ENCODE data around the gene RNF26. TPM values are rescaled to one million over a fixed set of nuclear protein-coding genes. Genes with fewer than 3 reads are reported as not detected.
A peak's percentile ranks its signal among the peaks of the same experiment; 100 is the strongest.

RNF26 gene
- total RNA-seq, 1 experiment from 2014 or later = 45.6 TPM

DNA sequence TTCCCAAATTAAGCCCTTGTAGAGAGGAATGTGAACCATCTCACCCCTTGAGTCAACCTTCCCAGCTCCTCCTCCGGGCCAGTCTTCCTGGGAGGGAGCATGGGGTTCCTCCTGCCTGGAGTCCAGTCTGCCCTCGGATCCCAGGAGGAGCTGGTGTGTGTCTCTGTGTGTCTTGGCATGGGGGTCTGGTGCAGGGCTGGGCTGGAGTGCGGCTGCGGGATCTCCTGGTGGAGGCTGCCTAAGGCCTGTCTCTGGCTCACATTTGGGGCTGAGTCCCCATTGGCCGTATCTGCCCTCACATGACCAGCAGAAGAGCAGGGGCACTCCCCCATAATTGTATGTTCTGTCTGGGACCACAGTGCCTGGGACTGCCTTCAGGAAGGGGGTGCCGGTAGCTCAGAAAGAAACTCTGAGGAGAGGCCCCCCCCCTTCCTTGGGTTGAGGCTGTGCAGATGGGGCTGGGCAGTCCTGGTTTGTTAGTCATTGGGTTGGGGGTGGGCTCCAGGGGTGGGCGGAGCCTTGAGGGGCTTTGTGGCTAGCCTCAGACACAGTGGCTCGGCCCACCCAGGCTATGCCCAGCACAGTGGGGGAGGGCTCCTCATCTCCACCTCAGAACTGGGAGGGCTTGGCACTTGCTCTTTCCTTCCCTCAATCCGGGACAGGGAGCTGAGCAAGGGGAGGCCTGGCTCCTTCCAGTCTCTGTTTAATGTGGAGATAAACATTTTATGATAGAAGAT, 3.4 kb downstream of the RNF26 start:
- RAD21 ChIA-PET (ENCODE audit: low non-redundant PET in 1 of 2, low total read pairs in 2 of 2, uncharacterized antibody in 2 of 2, unreplicated experiment in 2 of 2) = interaction anchor here (0.7 to 1.3 kb wide), 6 partner anchors 16 to 272 kb away, joined by 3 to 4 read pairs (median 4); partner anchors contain the start of gene MCAM (in 1 of the 2)
- POLR2A ChIA-PET = interaction anchor here (0.6 to 1.4 kb wide), 8 partner anchors 23 to 305 kb away, joined by 3 to 7 read pairs (median 4); no protein-coding TSS in a partner anchor
- Histone ChIP-seq H3K9ac (ENCODE audit: low read length) (no peak overlapping the region), H4K20me1 (ENCODE audit: insufficient read depth) (no peaks in the 10 kb centered on the region), H3K4me1 (ENCODE audit: control insufficient read depth in 1 of 2, insufficient read depth in 2 of 2, low read length in 2 of 2) (peaks cover 9 to 51% of the 10 kb centered on the region in 2 experiments), H3K4me3 (replicated peaks in 1 of 2; ENCODE audit: low read depth in 1 of 2, low read length in 2 of 2) (no peak overlapping the region), H3K9me3 (ENCODE audit: control insufficient read depth in 1 of 2, insufficient read depth in 1 of 2, low read depth in 1 of 2, low read length in 2 of 2) (no peaks in the 10 kb centered on the region), H3K27me3 (ENCODE audit: insufficient read depth, low read length) (no peaks in the 10 kb centered on the region), H3K9me2 (ENCODE audit: insufficient read depth) (no peaks in the 10 kb centered on the region), H3K36me3 (ENCODE audit: control insufficient read depth in 1 of 2, insufficient read depth in 2 of 2, low read length in 2 of 2) (peaks cover 0 to 12% of the 10 kb centered on the region in 2 experiments; a peak in 2 of 4 replicates), H3K79me2 (ENCODE audit: insufficient read depth, low read length) (peaks cover 30% of the 10 kb centered on the region), H3K4me2 (ENCODE audit: low read length) (peak overlapping the region; percentile 41), H2AFZ (ENCODE audit: low read depth, low read length, poor library complexity, severe bottlenecking) (no peak overlapping the region), H3K27ac (ENCODE audit: low read depth, low read length) (peak overlapping the region; percentile 13)
- DNase-seq (ENCODE audit: low read depth, low spot score) = no peak
- ATAC-seq = peak; percentile 13
- TF ChIP-seq CBX3 (IDR thresholded peaks at IDR 0.05; ENCODE audit: low read depth) = no peak
- no peak for TF ChIP-seq TCF7L2 (IDR thresholded peaks at IDR 0.05; ENCODE audit: borderline replicate concordance, extremely low read depth, insufficient read depth, insufficient read length)
- no peak for TF ChIP-seq YY1 (IDR thresholded peaks at IDR 0.05; ENCODE audit: extremely low read depth, insufficient replicate concordance, low read depth, low read length)
- TF ChIP-seq EGR1 (IDR thresholded peaks at IDR 0.05; ENCODE audit: low read depth) = no peak
- no peak for TF ChIP-seq SRF (IDR thresholded peaks at IDR 0.05; ENCODE audit: low read depth)
- TF ChIP-seq ZNF274 (IDR thresholded peaks at IDR 0.05; ENCODE audit: low read depth, low read length) = no peak
- TF ChIP-seq POLR2A (IDR thresholded peaks at IDR 0.05; ENCODE audit: borderline replicate concordance, extremely low read depth, insufficient read depth, insufficient read length) = no peak
- no peak for TF ChIP-seq EZH2phosphoT487 (IDR thresholded peaks at IDR 0.05; ENCODE audit: borderline replicate concordance)
- no peak for TF ChIP-seq CTCF (IDR thresholded peaks at IDR 0.05 in 2 of 3, conservative IDR thresholded peaks at IDR 0.05 in 1 of 3; ENCODE audit: borderline replicate concordance in 1 of 3, insufficient read depth in 1 of 3, low read depth in 2 of 3, low read length in 2 of 3)
- TF ChIP-seq POLR2AphosphoS5 (IDR thresholded peaks at IDR 0.05; ENCODE audit: low read depth, low read length) = no peak
- TF ChIP-seq SP1 (IDR thresholded peaks at IDR 0.05; ENCODE audit: low read depth) = no peak
- TF ChIP-seq JUND (IDR thresholded peaks at IDR 0.05) = no peak
- TF ChIP-seq ZBTB33 (IDR thresholded peaks at IDR 0.05; ENCODE audit: extremely low read depth, insufficient replicate concordance, low read length) = no peak
- no peak for TF ChIP-seq REST (IDR thresholded peaks at IDR 0.05; ENCODE audit: low read depth)
- TF ChIP-seq RAD21 (IDR thresholded peaks at IDR 0.05; ENCODE audit: low read depth) = no peak
- TF ChIP-seq SIN3A (IDR thresholded peaks at IDR 0.05; ENCODE audit: low read depth) = no peak
- TF ChIP-seq ELF1 (IDR thresholded peaks at IDR 0.05; ENCODE audit: borderline replicate concordance, low read depth) = no peak
- no peak for TF ChIP-seq EZH2 (IDR thresholded peaks at IDR 0.05)
- CTCF ChIA-PET = interaction anchor here (0.6 to 3.9 kb wide), 36 partner anchors 10 to 282 kb away, joined by 3 to 68 read pairs (median 4); partner anchors contain the start of genes C2CD2L, CBL, HMBS and MCAM
- no TSS peak for BruUV-seq (replicated peaks)
- intact Hi-C loops (cut with micrococcal nuclease) = no loop called here

All from HCT116 (cell line).